B cell (primary cell): ENCODE data around the gene ZNF541. TPM values are rescaled to one million over a fixed set of nuclear protein-coding genes. Genes with fewer than 3 reads are reported as not detected.

Experiments
- ATAC-seq: fragments of 200-7000 bp; cut with Tn5 transposase; one replicate; pipeline ENCODE4 v1.10.0; 2021; ENCODE audit warnings: low read depth, mild to moderate bottlenecking, moderate number of reproducible peaks, moderate library complexity
- CTCF ChIA-PET: fragments of 350-600 bp; sonication (Branson Sonifier 250); formaldehyde crosslinking; loops from one replicate; lab custom pipeline; 2021; ENCODE audit warnings: antibody characterized with exemption, inconsistent platforms; lab: Charles Lee
- POLR2A ChIA-PET: fragments of 350-600 bp; sonication (Branson Sonifier 250); formaldehyde crosslinking; loops from one replicate; lab custom pipeline; 2021; ENCODE audit warnings: antibody characterized with exemption; lab: Charles Lee
- DNase-seq: peaks from one replicate; pipeline ENCODE4 v3.0.0; 2013
- H2AFZ ChIP-seq: 2 replicates; pipeline ENCODE4 v1.6.1; 2012; ENCODE audit warnings: mild to moderate bottlenecking, low read depth, low read length; ENCODE audit not compliant: insufficient read depth, poor library complexity, severe bottlenecking
- H3K27ac ChIP-seq, 2 donors: 1 replicate in 1 of 2; 2 replicates in 1 of 2; pipeline ENCODE4 v1.5.1; 2012 to 2013; ENCODE audit warnings: low read length in 2 of 2, mild to moderate bottlenecking in 2 of 2, moderate library complexity in 1 of 2
- H3K27me3 ChIP-seq, 4 experiments: fragments of 200-600 bp in 1 of 4; sonication (generic) in 1 of 4; replicated peaks in 1 of 4; 1 replicate in 2 of 4; 2 replicates in 2 of 4; pipeline versions ENCODE4 v1.6.1 to v1.7.0; 2013 to 2016; ENCODE audit warnings: low read length in 3 of 4, mild to moderate bottlenecking in 2 of 4, mixed read lengths in 1 of 4, moderate library complexity in 1 of 4; ENCODE audit not compliant: insufficient read depth in 4 of 4, control insufficient read depth in 3 of 4; ENCODE audit errors: control extremely low read depth in 1 of 4
- H3K36me3 ChIP-seq, 2 experiments: replicated peaks in 1 of 2; 1 replicate in 1 of 2; 2 replicates in 1 of 2; pipeline versions ENCODE4 v1.6.1 to v1.7.1; 2013; ENCODE audit warnings: low read length in 1 of 2; ENCODE audit not compliant: insufficient read depth in 2 of 2, control insufficient read depth in 1 of 2; ENCODE audit errors: control extremely low read depth in 1 of 2, extremely low read depth in 1 of 2
- H3K4me1 ChIP-seq, 2 donors: fragments of 200-600 bp in 1 of 2; sonication (generic) in 1 of 2; 1 replicate in 1 of 2; 2 replicates in 1 of 2; pipeline versions ENCODE4 v1.5.1 to v1.6.1; 2013 to 2017; ENCODE audit warnings: low read length in 2 of 2; ENCODE audit not compliant: control insufficient read depth in 2 of 2, insufficient read depth in 2 of 2
- H3K4me2 ChIP-seq: replicated peaks from 2 replicates; pipeline ENCODE3; 2012; ENCODE audit warnings: mild to moderate bottlenecking, low read depth, low read length; ENCODE audit not compliant: poor library complexity, severe bottlenecking
- H3K4me3 ChIP-seq, 5 experiments: fragments of 200-600 bp in 1 of 5; sonication (generic) in 1 of 5; 1 replicate in 3 of 5; 2 replicates in 2 of 5; pipeline versions ENCODE4 v1.5.1 to v1.7.0; 2011 to 2016; ENCODE audit warnings: low read length in 4 of 5, mild to moderate bottlenecking in 4 of 5, low read depth in 2 of 5, control low read depth in 1 of 5, moderate library complexity in 1 of 5; ENCODE audit not compliant: insufficient read depth in 1 of 5; ENCODE audit errors: control extremely low read depth in 1 of 5, extremely low read depth in 1 of 5
- H3K79me2 ChIP-seq: fragments of 200-600 bp; sonication (generic); one replicate; pipeline ENCODE4 v1.6.0; 2016; ENCODE audit warnings: low read length; ENCODE audit not compliant: control insufficient read depth, insufficient read depth
- H3K9ac ChIP-seq: fragments of 200-600 bp; sonication (generic); 2 replicates; pipeline ENCODE4 v1.6.1; 2017; ENCODE audit warnings: mild to moderate bottlenecking, low read length, moderate library complexity
- H3K9me3 ChIP-seq, 3 donors: one replicate each; pipeline versions ENCODE4 v1.6.1 to v1.7.1; 2013; ENCODE audit warnings: low read length in 2 of 3; ENCODE audit not compliant: control insufficient read depth in 2 of 3, insufficient read depth in 1 of 3; ENCODE audit errors: control extremely low read depth in 1 of 3
- H4K20me1 ChIP-seq: 2 replicates; pipeline ENCODE4 v1.6.0; 2012; ENCODE audit warnings: mild to moderate bottlenecking, low read length; ENCODE audit not compliant: insufficient read depth, control insufficient read depth, poor library complexity, severe bottlenecking
- H3K27ac Mint-ChIP-seq: one replicate; pipeline ENCODE4 v1.8.0; 2021; ENCODE audit warnings: mixed read lengths
- H3K27me3 Mint-ChIP-seq: one replicate; pipeline ENCODE4 v1.8.0; 2021; ENCODE audit warnings: mixed read lengths
- H3K4me1 Mint-ChIP-seq: one replicate; pipeline ENCODE4 v1.8.0; 2021; ENCODE audit warnings: mixed read lengths
- H3K4me3 Mint-ChIP-seq: one replicate; pipeline ENCODE4 v1.8.0; 2021; ENCODE audit warnings: mixed read lengths
- H3K9me3 Mint-ChIP-seq: one replicate; pipeline ENCODE4 v1.8.0; 2022; ENCODE audit warnings: mixed read lengths; ENCODE audit not compliant: insufficient read depth
- CTCF ChIP-seq: fragments of 200-600 bp; IDR thresholded peaks from one replicate; pipeline ENCODE4 v1.8.0; 2022; ENCODE audit warnings: antibody characterized with exemption, mild to moderate bottlenecking
- EZH2 ChIP-seq: IDR thresholded peaks from 2 replicates; pipeline ENCODE4 v1.6.1; 2012; ENCODE audit warnings: borderline replicate concordance, low read depth, mild to moderate bottlenecking, moderate library complexity, low read length; ENCODE audit not compliant: insufficient read depth, poor library complexity, severe bottlenecking
- WGBS: methylation state at CpG from one replicate; pipeline ENCODE4 v1.1.5; 2013; ENCODE audit warnings: missing lambda C conversion rate; ENCODE audit not compliant: insufficient coverage; 5-methylcytosine and 5-hydroxymethylcytosine counted together
- intact Hi-C: fragments of 100-400 bp; cut with micrococcal nuclease; formaldehyde crosslinking; loops from one replicate; pipeline ENCODE4 v1.10.0; 2022
- polyA plus RNA-seq: library from polyadenylated mRNA; depleted of rRNA; stranded (reverse); fragments of >200 nt; gene quantifications from 2 replicates; pipeline ENCODE4 v1.2.3, GENCODE V29; 2012
- total RNA-seq, 2 donors: library from RNA; stranded (reverse); fragments of 120-200 nt in 1 of 2; gene quantifications; 1 replicate in 1 of 2; 2 replicates in 1 of 2; pipeline versions ENCODE4 v1.2.3 to v1.2.4, GENCODE V29; 2013 to 2022

Gene ZNF541
- total and polyA plus RNA-seq, 2 donors (not counting 1 experiment from before 2014, with no cell fraction given), result 0.03 TPM; not detected in 1

GRCh38 chr19:47542030-47542475 lies 30.9 kb downstream of the ZNF541 start:
- no peak overlapping the region for H3K4me3 ChIP-seq
- no peaks in the 10 kb centered on the region for H3K9me3 ChIP-seq
- ChIA-PET CTCF (no interaction called here), POLR2A (interaction anchor here (1.3 kb wide), 1 partner anchor 58 kb away, joined by 3 read pairs; no protein-coding TSS in a partner anchor)
- H3K27ac ChIP-seq, result no peak overlapping the region
- intact Hi-C loops, result no loop called here
- no peak overlapping the region for H3K4me2 ChIP-seq
- H3K27me3 Mint-ChIP-seq, result peaks cover 33% of the 10 kb centered on the region
- H3K9me3 Mint-ChIP-seq, result no peaks in the 10 kb centered on the region
- peaks cover 3 to 18% of the 10 kb centered on the region in 2 donors for H3K4me1 ChIP-seq
- H3K4me3 Mint-ChIP-seq, result no peak overlapping the region
- no peak overlapping the region for H2AFZ ChIP-seq
- no peak overlapping the region for H3K9ac ChIP-seq
- peaks cover 7% of the 10 kb centered on the region for H3K4me1 Mint-ChIP-seq
- WGBS, result 92% methylated on average over 4 of the region's 9 CpGs
- no peaks in the 10 kb centered on the region for H4K20me1 ChIP-seq
- ATAC-seq (no peak), DNase-seq (no peak)
- H3K27ac Mint-ChIP-seq, result no peak overlapping the region
- TF ChIP-seq EZH2 (no peak), CTCF (no peak)
- peaks cover 0 to 33% (median 12%) of the 10 kb centered on the region in 4 experiments for H3K27me3 ChIP-seq
- H3K79me2 ChIP-seq, result no peaks in the 10 kb centered on the region
- no peaks in the 10 kb centered on the region for H3K36me3 ChIP-seq

- POLR2A ChIA-PET, result no interaction called here
- H2AFZ ChIP-seq, result no peak overlapping the region
- no peaks in the 10 kb centered on the region for H3K79me2 ChIP-seq
- no peaks in the 10 kb centered on the region for H3K9me3 ChIP-seq
- H4K20me1 ChIP-seq, result no peaks in the 10 kb centered on the region
- H3K4me3 ChIP-seq, result no peak overlapping the region
- intact Hi-C loops, result no loop called here
- H3K4me3 Mint-ChIP-seq, result no peak overlapping the region
- TF ChIP-seq CTCF (no peak), EZH2 (no peak)
- no peak overlapping the region for H3K27ac ChIP-seq
- no peak overlapping the region for H3K27ac Mint-ChIP-seq
- H3K9ac ChIP-seq, result no peak overlapping the region
- peaks cover 7% of the 10 kb centered on the region for H3K4me1 Mint-ChIP-seq
- no peaks in the 10 kb centered on the region for H3K36me3 ChIP-seq
- CTCF ChIA-PET, result no interaction called here
- H3K9me3 Mint-ChIP-seq, result no peaks in the 10 kb centered on the region
- H3K4me1 ChIP-seq, result peaks cover 3 to 18% of the 10 kb centered on the region in 2 donors
- no peak overlapping the region for H3K4me2 ChIP-seq
- peaks cover 0 to 37% (median 11%) of the 10 kb centered on the region in 4 experiments for H3K27me3 ChIP-seq
- peak; percentile 26 for DNase-seq
- 42% methylated on average over 2 of the region's 6 CpGs for WGBS
- peak; percentile 17 for ATAC-seq
- peaks cover 33% of the 10 kb centered on the region for H3K27me3 Mint-ChIP-seq
Observed at GRCh38 chr19:47541518-47541917, 31.4 kb downstream of the ZNF541 start.
